NCI-H345 treated with DMSO at 0.1 percent for 48 hours (cell line): ENCODE results near the gene PLD4.
"Not testable (repeated sequence)": the region's sequence is repeated elsewhere in the genome, so short reads cannot be mapped to it uniquely, and the experiment has no call there.

ENCODE experiments used
- DNase-seq: peaks from one replicate; lab custom pipeline; 2025; ENCODE audit not compliant: unreplicated experiment; lab: John Stamatoyannopoulos, UW

Gene PLD4

GRCh38 chr14:104885973-104886689 lies 38.5 kb upstream of the PLD4 start:
- no peak for DNase-seq

- no peak for DNase-seq
These were observed 37.7 kb upstream of the PLD4 start for GRCh38 chr14:104886690-104887622.

GRCh38 chr14:104887623-104888488 lies 36.8 kb upstream of the PLD4 start:
- no peak for DNase-seq

- no peak for DNase-seq
These were observed 35.9 kb upstream of the PLD4 start for GRCh38 chr14:104888489-104889374.

DNA sequence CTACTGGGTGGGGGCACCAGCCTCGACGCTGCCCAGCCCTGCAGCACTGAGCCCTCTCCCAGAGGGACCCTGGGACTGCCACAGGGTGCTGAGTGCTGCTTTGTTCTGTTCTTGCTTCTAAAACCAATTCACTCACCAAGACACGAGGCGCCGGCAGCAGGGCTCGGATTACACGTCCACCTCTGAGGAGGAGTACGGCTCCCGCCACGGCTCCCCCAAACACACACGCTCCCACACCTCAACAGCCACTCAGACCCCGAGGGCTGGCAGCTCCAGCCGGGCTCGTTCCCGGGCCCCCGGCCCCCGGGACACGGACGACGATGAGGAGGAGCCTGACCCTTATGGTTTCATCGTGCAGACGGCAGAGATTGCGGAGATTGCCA lies 35.3 kb upstream of the PLD4 start:
- DNase-seq, result no peak

- DNase-seq, result not testable (repeated sequence)
These were observed 34.4 kb upstream of the PLD4 start for GRCh38 chr14:104890292-104890691.

- no peak for DNase-seq
These were observed 33.5 kb upstream of the PLD4 start for GRCh38 chr14:104891121-104891551.

DNA sequence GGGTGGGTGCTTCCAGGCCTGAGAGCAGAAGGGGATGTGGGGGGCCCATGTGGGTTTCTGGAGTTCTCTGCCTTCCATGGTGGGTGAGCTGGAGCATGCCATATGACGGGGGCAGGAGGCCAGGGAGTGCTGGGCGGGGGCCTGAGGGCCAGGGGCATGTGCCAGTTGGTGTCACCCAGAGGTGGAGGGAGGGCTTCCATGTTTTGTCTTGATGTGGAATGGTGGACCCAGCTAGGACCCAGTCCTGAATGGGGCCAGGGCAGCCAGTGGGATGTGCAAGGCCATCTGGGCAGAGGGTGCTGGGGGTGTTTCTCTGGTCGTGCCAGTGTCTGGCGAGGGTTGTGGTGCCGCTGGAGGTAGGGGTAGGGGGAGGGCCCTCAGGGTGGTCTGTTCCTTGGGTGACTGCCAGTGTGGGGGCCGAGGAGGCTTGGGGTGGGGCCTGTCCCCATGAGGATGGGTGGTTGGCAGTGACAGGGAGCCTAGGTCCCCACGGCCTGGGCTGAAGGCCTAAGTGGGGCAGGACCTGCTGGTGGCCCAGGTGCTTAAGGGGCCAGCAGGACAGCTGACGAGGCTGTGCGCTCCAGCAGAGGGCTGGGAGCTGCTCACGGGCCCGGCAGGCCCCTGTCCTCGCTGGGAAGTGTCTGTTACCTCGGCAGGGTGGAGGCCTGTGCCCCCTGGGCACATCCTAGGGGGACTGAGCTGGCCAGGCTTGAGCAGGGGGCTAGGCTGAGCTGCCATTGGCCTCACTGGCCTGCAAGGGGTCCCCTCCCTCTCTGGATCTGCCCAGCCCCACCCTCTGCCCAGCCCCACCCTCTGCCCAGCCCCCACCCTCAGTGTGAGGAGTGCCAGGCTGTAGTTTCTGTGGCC lies 32.8 kb upstream of the PLD4 start:
- DNase-seq, result no peak

GRCh38 chr14:104892531-104893434 lies 31.9 kb upstream of the PLD4 start:
- DNase-seq, result no peak

DNA sequence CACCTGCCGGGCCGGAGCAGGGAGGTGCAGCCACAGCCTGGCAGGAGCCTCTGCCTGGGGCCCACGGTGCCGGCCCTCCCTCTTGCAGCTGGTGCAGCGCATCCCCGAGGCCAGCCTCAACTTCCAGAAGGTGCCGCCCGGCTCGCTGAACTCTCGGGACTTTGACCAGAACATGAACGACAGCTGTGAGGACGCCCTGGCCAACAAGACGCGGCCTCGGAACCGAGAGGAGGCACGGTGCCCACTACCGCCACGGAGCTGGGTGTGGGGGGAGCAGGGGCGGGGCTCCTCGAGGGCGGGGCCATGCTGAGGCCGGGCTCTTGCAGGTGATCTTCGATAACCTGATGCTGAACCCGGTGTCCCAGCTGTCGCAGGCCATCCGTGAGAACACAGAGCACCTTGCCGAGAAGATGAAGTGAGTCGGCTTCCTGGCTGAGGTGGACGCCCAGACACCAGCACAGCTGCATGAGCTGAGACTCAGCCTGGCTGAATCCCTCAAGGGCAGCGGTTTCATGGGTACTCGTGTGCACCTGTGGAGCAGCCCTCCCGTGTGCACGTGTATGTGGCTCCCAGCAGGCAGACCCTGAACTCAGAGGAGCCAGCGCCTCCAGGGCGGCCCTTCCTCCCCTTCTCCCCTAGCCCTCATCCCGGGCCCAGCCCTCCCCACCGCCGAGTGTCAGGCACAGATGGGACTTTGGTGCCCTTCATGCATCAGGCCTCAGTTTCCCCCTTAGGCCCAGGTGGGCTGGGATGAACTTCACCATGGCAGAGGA lies 31.1 kb upstream of the PLD4 start:
- no peak for DNase-seq

GRCh38 chr14:104894331-104895206 lies 30.1 kb upstream of the PLD4 start:
- DNase-seq, result no peak

GRCh38 chr14:104895207-104895785 lies 29.4 kb upstream of the PLD4 start:
- no peak for DNase-seq

DNA sequence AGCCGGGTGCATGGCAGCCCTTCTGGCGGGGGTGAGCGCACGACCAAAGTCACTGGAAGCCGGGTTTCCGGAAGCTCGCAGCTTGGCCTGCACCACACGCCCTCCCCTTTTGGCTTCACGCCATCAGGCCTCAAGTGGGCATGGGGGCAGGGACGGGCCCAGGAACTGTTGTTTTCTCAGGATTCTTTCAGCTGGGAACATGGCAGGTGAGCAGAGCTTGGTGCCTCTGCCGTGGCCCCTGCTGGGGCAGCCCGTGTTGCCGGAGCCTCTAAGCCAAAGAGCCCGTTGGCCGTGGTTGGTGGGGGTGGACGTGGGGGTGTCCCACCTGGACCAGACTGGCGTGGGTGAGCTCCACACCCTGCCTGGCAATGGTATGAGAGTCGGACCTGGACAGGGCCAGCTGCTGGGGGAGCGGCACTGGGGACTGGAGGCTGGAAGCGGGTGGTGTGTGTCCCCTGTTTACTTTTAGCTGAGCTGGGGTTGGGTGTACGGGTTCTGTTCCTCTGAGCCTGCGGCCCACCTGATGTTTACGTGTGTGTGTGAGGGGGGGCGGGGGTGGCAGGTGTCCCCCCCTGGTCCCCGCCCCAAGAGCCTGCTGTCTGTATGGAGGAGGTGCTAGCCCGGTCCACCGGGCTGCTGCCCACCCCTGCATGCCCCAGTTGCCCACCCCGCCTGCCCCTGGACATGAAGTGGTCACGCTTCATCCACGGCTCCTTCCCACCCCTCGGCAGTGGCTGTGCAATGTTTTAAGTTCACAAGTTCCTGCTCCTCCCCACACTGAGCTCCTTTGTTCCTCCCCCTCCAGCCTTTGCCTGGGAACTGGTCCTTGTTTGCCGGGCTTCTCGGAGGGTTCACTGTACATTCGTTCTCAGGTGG lies 28.7 kb upstream of the PLD4 start:
- peak; percentile 90 for DNase-seq

DNA sequence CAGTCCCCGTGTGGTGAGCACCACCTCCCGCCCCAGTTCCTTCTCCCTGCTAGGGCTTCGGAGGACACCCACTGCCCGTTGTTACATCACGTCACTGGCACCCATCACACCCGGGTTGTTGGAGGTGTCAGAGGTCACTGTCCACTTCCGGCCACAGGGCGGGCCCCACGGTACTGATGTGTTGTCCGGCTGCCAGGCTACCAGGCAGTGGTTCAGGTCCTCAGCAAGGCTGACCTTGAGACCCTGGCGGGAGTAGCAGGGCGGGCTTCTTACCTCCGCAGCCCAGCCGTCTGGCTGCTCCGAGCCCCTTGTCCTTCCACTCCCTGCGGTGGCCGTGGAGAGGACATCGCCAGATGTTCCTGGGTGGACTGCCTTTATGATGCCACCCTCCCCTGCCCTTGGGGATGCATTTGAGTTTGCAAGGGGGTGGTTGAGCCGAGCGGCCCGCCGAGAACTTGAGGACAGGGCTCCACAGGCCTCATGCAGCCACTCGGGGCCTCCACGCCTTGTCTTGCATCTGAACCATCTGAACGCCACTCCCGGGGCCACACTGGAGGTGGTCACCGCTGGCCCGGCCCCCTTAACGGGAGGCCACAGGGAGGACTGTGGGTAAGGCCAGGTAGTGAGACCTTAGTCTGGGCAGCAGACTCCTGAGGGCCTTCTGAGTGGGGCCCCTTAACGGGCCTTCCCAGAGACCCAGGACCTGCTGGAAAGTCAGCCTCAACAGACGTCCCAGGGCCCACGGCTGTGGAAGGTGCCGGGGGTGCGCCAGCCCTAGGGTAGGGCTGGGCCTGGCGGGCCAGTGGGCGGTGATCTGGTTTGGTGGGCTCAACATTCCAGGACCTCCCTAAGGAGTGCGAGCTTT lies 27.1 kb upstream of the PLD4 start:
- DNase-seq, result no peak
